ENCODE measurements around the gene GRB2. TPM values are rescaled to one million over a fixed set of nuclear protein-coding genes. Genes with fewer than 3 reads are reported as not detected.

Gene GRB2
- total and polyA plus RNA-seq, 10 donors: 66.8 to 352 (median 209) TPM

DNA sequence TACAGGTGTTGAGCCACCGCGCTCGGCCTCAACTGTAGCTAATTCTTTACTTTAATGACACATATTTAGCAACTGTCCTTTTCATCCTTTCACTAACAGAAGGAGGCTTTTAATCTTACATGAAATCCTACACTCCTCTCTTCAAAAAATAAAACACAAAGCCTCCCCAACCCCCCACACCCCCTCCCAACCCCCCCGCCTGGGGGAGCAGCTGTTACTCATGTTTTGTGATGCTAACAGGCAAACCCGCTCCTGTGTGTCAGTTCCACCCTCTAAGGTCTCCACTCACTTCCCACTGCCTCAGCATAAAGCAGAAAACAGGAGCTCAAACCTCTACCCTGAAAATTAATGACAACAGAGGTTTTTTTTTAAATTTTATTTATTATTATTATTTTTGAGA, 60.8 kb downstream of the GRB2 start:
- Histone ChIP-seq H3K27me3 (replicated peaks in 1 of 7) (no peaks in the 10 kb centered on the region), H3K4me3 (peak overlapping the region in 1 of 8 donors; percentile 57), H3K9me3 (no peaks in the 10 kb centered on the region), H3K4me1 (peaks cover 65 to 100% (median 96%) of the 10 kb centered on the region in 6 donors), H3K36me3 (no peaks in the 10 kb centered on the region), H3K27ac (peak overlapping the region; percentile 11 to 83 (median 76))
- DNase-seq: no peak
- TF ChIP-seq POLR2A (IDR thresholded peaks at IDR 0.05): no peak
- TF ChIP-seq, protein P1, sequence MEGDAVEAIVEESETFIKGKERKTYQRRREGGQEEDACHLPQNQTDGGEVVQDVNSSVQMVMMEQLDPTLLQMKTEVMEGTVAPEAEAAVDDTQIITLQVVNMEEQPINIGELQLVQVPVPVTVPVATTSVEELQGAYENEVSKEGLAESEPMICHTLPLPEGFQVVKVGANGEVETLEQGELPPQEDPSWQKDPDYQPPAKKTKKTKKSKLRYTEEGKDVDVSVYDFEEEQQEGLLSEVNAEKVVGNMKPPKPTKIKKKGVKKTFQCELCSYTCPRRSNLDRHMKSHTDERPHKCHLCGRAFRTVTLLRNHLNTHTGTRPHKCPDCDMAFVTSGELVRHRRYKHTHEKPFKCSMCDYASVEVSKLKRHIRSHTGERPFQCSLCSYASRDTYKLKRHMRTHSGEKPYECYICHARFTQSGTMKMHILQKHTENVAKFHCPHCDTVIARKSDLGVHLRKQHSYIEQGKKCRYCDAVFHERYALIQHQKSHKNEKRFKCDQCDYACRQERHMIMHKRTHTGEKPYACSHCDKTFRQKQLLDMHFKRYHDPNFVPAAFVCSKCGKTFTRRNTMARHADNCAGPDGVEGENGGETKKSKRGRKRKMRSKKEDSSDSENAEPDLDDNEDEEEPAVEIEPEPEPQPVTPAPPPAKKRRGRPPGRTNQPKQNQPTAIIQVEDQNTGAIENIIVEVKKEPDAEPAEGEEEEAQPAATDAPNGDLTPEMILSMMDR (IDR thresholded peaks at IDR 0.05 in 8 of 11, conservative IDR thresholded peaks at IDR 0.05 in 3 of 11): no peak
- intact Hi-C loops (cut with DNase I; ENCODE audit: low total_unique reads): no loop called here
- 50 to 71% (median 67%) methylated on average over 5 of the region's 5 CpGs for WGBS, 5 donors

DNA sequence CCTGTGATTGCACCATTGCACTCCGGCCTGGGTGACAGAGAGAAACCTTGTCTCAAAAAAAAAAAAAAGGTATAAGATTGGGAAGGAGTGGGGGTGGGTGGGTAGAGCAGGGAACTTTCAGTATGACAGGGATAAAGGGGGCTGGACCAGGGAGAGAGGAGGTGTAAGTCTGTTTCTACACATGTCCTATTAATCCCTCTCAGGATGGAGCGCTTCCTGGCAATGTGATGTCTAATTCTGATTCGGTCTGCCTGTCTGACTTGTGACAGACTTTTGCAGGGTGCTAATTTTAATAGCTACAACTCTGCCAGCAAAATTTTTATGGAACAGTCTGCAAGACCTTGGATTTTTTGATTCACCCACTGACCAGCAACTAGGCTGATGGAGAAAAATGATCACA, 62.5 kb downstream of the GRB2 start:
- DNase-seq: no peak
- no peaks in the 10 kb centered on the region for H3K27me3 ChIP-seq (replicated peaks in 1 of 7)
- H3K9me3 ChIP-seq: no peaks in the 10 kb centered on the region
- TF ChIP-seq, protein P1 (IDR thresholded peaks at IDR 0.05 in 8 of 11, conservative IDR thresholded peaks at IDR 0.05 in 3 of 11): no peak
- H3K4me3 ChIP-seq: no peak overlapping the region
- peaks cover 58 to 100% (median 95%) of the 10 kb centered on the region in 6 donors for H3K4me1 ChIP-seq
- no peaks in the 10 kb centered on the region for H3K36me3 ChIP-seq
- intact Hi-C loops (cut with DNase I; ENCODE audit: low total_unique reads): no loop called here
- peak overlapping the region; percentile 23 to 83 (median 76) for H3K27ac ChIP-seq
- WGBS, 5 donors: 43 to 59% (median 49%) methylated on average over 3 of the region's 3 CpGs

DNA sequence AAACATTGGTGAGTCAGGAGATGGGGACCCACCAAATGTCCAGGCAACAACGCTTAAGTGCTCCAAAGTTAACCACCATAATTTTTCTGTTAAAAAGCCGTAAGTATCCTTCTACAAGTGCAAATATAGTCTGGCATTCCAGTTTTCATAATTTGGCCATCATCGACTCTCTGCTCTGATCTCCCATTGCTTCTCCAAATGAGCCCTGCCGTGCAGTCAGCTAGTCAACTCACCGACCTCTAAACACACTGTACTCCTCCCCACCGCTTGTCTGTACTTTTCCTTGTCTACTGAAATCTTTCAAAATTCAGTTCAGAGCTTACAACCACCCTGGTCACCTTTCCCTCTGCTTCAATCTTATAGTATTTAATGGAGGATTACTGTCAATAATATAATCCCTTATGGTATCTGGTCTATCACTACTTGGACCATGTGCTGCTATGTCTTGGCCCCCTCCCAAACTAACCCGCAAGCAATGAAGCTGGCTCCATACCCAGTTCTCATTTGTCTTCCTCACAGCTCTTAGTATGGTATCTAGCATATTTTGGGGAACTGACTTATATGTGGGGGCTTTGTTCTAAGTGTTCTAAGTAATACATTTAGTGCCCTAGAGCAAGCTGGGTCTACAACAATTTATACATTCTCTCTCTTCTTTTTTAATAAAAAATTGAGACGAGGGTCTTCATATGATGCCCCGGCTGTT, 63.5 kb downstream of the GRB2 start:
- Histone ChIP-seq H3K4me3 (no peak overlapping the region), H3K27me3 (replicated peaks in 1 of 7) (no peaks in the 10 kb centered on the region), H3K4me1 (peaks cover 57 to 100% (median 94%) of the 10 kb centered on the region in 6 donors), H3K9me3 (no peaks in the 10 kb centered on the region), H3K36me3 (no peaks in the 10 kb centered on the region), H3K27ac (peak overlapping the region in 7 of 8 donors; percentile 2 to 83 (median 76))
- TF ChIP-seq POLR2A (IDR thresholded peaks at IDR 0.05) (no peak), POLR2AphosphoS5 (IDR thresholded peaks at IDR 0.05) (no peak)
- TF ChIP-seq, protein P1 (IDR thresholded peaks at IDR 0.05 in 8 of 11, conservative IDR thresholded peaks at IDR 0.05 in 3 of 11): no peak
- WGBS, 5 donors: 74 to 87% (median 78%) methylated on average over 9 of the region's 9 CpGs
- no peak for DNase-seq
- intact Hi-C loops (cut with DNase I; ENCODE audit: low total_unique reads): no loop called here

DNA sequence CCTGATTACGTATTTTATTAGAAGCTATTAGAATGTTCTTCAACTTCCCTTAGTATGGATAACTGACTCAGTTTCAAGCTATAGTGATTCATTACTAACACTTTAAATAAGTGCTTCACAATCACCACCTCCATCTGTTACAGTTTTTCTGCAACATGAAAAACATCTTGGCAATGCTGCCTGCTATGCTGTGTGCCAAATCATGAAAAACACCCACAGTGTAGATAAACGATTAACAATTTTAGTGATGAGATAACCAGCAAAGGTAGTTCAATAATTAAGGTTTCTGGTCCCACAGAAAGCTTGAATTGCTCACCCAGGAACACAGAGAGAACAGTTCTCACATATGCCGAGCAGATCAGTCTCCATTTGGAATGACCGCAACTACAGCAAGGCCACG, 64.8 kb downstream of the GRB2 start:
- H3K27me3 ChIP-seq (replicated peaks in 1 of 7): no peaks in the 10 kb centered on the region
- no peak for DNase-seq
- peaks cover 63 to 100% (median 96%) of the 10 kb centered on the region in 6 donors for H3K4me1 ChIP-seq
- TF ChIP-seq POLR2A (IDR thresholded peaks at IDR 0.05) (no peak), POLR2AphosphoS5 (IDR thresholded peaks at IDR 0.05) (no peak)
- TF ChIP-seq, protein P1 (IDR thresholded peaks at IDR 0.05 in 8 of 11, conservative IDR thresholded peaks at IDR 0.05 in 3 of 11): no peak
- H3K4me3 ChIP-seq: no peak overlapping the region
- WGBS, 5 donors: 72 to 78% (median 76%) methylated on average over 5 of the region's 5 CpGs
- intact Hi-C loops (cut with DNase I; ENCODE audit: low total_unique reads): no loop called here
- H3K27ac ChIP-seq: peak overlapping the region in 5 of 8 donors; percentile 14 to 83 (median 76)
- H3K36me3 ChIP-seq: no peaks in the 10 kb centered on the region
- no peaks in the 10 kb centered on the region for H3K9me3 ChIP-seq

Data from spleen (tissue), 11 donors.